HepG2 (cell line): ENCODE data around the gene ZNF804B. TPM values are rescaled to one million over a fixed set of nuclear protein-coding genes. Genes with fewer than 3 reads are reported as not detected.

Experiments used
- ATAC-seq: fragments of 200-7000 bp; cut with Tn5 transposase; 3 replicates; pipeline ENCODE4 v1.9.1; 2020; ENCODE audit warnings: mild to moderate bottlenecking, moderate library complexity
- BruUV-seq: library from RNA; stranded (reverse); fragments of 400-500 nt; replicated peaks from 2 replicates; lab custom pipeline; 2021; lab: Mats Ljungman, UMichigan
- CTCF ChIA-PET: fragments of 300-600 bp; formaldehyde crosslinking; extraction: SDS; loops from one replicate; lab custom pipeline; 2021; ENCODE audit warnings: low total read pairs, inconsistent platforms, low intra/inter-chr PET ratio; lab: Yijun Ruan, JAX
- POLR2A ChIA-PET: fragments of 350-600 bp; sonication (Branson Sonifier 250); formaldehyde crosslinking; loops from one replicate; lab custom pipeline; 2020; ENCODE audit warnings: antibody characterized with exemption, inconsistent platforms; lab: Yijun Ruan, JAX
- DNase-seq: peaks from one replicate; pipeline ENCODE4 v3.0.0-alpha.2; 2015; ENCODE audit warnings: low spot score
- FAIRE-seq: peaks from 3 replicates; lab custom pipeline; 2011; peaks lifted over from hg19 to GRCh38; lab: Jason Lieb, UNC
- H2AFZ ChIP-seq: one replicate; pipeline ENCODE4 v1.6.1; 2011; ENCODE audit warnings: low read length, inconsistent platforms
- H3K27ac ChIP-seq: fragments of 300-600 bp; 3 replicates; pipeline ENCODE4 v1.8.0; 2011; ENCODE audit warnings: mixed run types, mild to moderate bottlenecking, mixed read lengths, low read length, inconsistent platforms; ENCODE audit not compliant: insufficient read depth; ENCODE audit errors: extremely low read length
- H3K27me3 ChIP-seq, 2 experiments: fragments of 200-600 bp in 1 of 2; 2 replicates in 1 of 2; 3 replicates in 1 of 2; pipeline versions ENCODE4 v1.6.0 to v1.8.0; 2011; ENCODE audit warnings: low read length in 2 of 2, mild to moderate bottlenecking in 2 of 2, moderate library complexity in 2 of 2, inconsistent platforms in 1 of 2; ENCODE audit not compliant: insufficient read depth in 2 of 2, control insufficient read depth in 1 of 2
- H3K36me3 ChIP-seq, 2 experiments: fragments of 200-600 bp in 1 of 2; replicated peaks in 1 of 2; 2 replicates in 1 of 2; 3 replicates in 1 of 2; pipeline versions ENCODE4 v1.5.1 to v1.8.0; 2011; ENCODE audit warnings: low read length in 2 of 2, inconsistent platforms in 1 of 2; ENCODE audit not compliant: insufficient read depth in 2 of 2, control insufficient read depth in 1 of 2
- H3K4me1 ChIP-seq: 2 replicates; pipeline ENCODE4 v1.5.1; 2012; ENCODE audit warnings: low read length, inconsistent platforms; ENCODE audit not compliant: insufficient read depth
- H3K4me2 ChIP-seq: 2 replicates; pipeline ENCODE4 v1.6.0; 2011; ENCODE audit warnings: low read depth, low read length, inconsistent platforms
- H3K4me3 ChIP-seq, 3 experiments: fragments of 200-600 bp in 1 of 3; sonication (generic), shearing (Covaris generic) in 1 of 3; replicated peaks in 1 of 3; 2 replicates each; pipeline ENCODE4 v1.5.1; 2011 to 2016; ENCODE audit warnings: low read length in 3 of 3, inconsistent platforms in 2 of 3, low read depth in 2 of 3, mild to moderate bottlenecking in 2 of 3, control low read depth in 1 of 3, mixed read lengths in 1 of 3; ENCODE audit not compliant: insufficient read depth in 1 of 3
- H3K79me2 ChIP-seq: one replicate; pipeline ENCODE4 v1.6.1; 2011; ENCODE audit warnings: low read length, inconsistent platforms; ENCODE audit not compliant: insufficient read depth
- H3K9ac ChIP-seq: 2 replicates; pipeline ENCODE4 v1.6.0; 2011; ENCODE audit warnings: mild to moderate bottlenecking, low read depth, low read length, inconsistent platforms; ENCODE audit not compliant: insufficient read depth
- H3K9me3 ChIP-seq: 2 replicates; pipeline ENCODE4 v1.5.1; 2012; ENCODE audit warnings: mild to moderate bottlenecking, low read length
- H4K20me1 ChIP-seq: 2 replicates; pipeline ENCODE4 v1.6.0; 2011; ENCODE audit warnings: inconsistent platforms, mild to moderate bottlenecking, low read length, moderate library complexity; ENCODE audit not compliant: insufficient read depth
- CENPBD1 ChIP-seq: sonication (generic); formaldehyde crosslinking; IDR thresholded peaks from 2 replicates; pipeline ENCODE4 v1.8.0; 2022; ENCODE audit warnings: missing genetic modification reagents, low read depth, mild to moderate bottlenecking, borderline replicate concordance
- MED13 ChIP-seq: sonication (generic); formaldehyde crosslinking; IDR thresholded peaks from 2 replicates; pipeline ENCODE4 v1.5.0; 2020; ENCODE audit warnings: missing genetic modification reagents
- NR1H2 ChIP-seq: sonication (generic); formaldehyde crosslinking; IDR thresholded peaks from 2 replicates; pipeline ENCODE4 v1.8.1; 2022; ENCODE audit warnings: low read depth, missing genetic modification reagents, borderline replicate concordance
- PHF21A ChIP-seq: sonication (generic); formaldehyde crosslinking; IDR thresholded peaks from 2 replicates; pipeline ENCODE4 v1.5.0; 2020; ENCODE audit warnings: mild to moderate bottlenecking, missing genetic modification reagents
- SIN3B ChIP-seq: fragments of 150-350 bp; IDR thresholded peaks from 2 replicates; pipeline ENCODE4 v1.6.1; 2014; ENCODE audit warnings: low read length
- ZFX ChIP-seq: sonication (generic); formaldehyde crosslinking; IDR thresholded peaks from 2 replicates; pipeline ENCODE4 v1.4.0; 2020; ENCODE audit warnings: mild to moderate bottlenecking, low read depth, missing genetic modification reagents, moderate library complexity
- ZNF20 ChIP-seq: sonication (generic); formaldehyde crosslinking; IDR thresholded peaks from 2 replicates; pipeline ENCODE4 v1.4.0; 2020; ENCODE audit warnings: mild to moderate bottlenecking, moderate library complexity, missing genetic modification reagents
- ZNF274 ChIP-seq: sonication (generic); formaldehyde crosslinking; IDR thresholded peaks from 2 replicates; pipeline ENCODE4 v1.5.1; 2020; ENCODE audit warnings: mild to moderate bottlenecking, missing genetic modification reagents
- ZNF3 ChIP-seq: IDR thresholded peaks from 2 replicates; pipeline ENCODE4 v1.7.0; 2017; ENCODE audit warnings: inconsistent platforms
- ZNF34 ChIP-seq: sonication (generic); formaldehyde crosslinking; IDR thresholded peaks from 2 replicates; pipeline ENCODE4 v1.4.0; 2020; ENCODE audit warnings: mild to moderate bottlenecking, missing genetic modification reagents, borderline replicate concordance
- ZNF7 ChIP-seq: IDR thresholded peaks from 2 replicates; pipeline ENCODE4 v1.6.1; 2016; ENCODE audit warnings: missing biosample characterization, missing genetic modification reagents
- ZSCAN25 ChIP-seq: sonication (generic); formaldehyde crosslinking; IDR thresholded peaks from 2 replicates; pipeline ENCODE4 v1.8.0; 2022; ENCODE audit warnings: mild to moderate bottlenecking, missing genetic modification reagents
- WGBS: methylation state at CpG from one replicate; pipeline ENCODE4 v1.1.6; 2017; ENCODE audit warnings: low lambda C conversion rate; 5-methylcytosine and 5-hydroxymethylcytosine counted together
- in situ Hi-C: cut with HindIII; loops from 2 replicates; pipeline ENCODE4 v1.10.0; 2017; ENCODE audit warnings: low pct_unique_long_range_greater_than_20kb; ENCODE audit not compliant: extremely low pct_ligation_motif_present
- intact Hi-C: fragments of 100-400 bp; cut with micrococcal nuclease; formaldehyde crosslinking; loops from one replicate; pipeline ENCODE4 v1.10.0; 2022; ENCODE audit not compliant: unreplicated experiment
- polyA plus RNA-seq, 8 experiments: library from polyadenylated mRNA; depleted of rRNA in 3 of 8; stranded (reverse) in 7 of 8; unstranded in 1 of 8; fragments of >200 nt; fragmentation: Illumina TruSeq in 4 of 8; extraction: Trizol in 4 of 8; gene quantifications; 2 replicates each; pipeline versions ENCODE4 v1.2.1 to v1.2.3, GENCODE V29; 2011 to 2016; ENCODE audit warnings: low read depth in 4 of 8, missing spikeins in 1 of 8, mixed read lengths in 1 of 8; ENCODE audit not compliant: insufficient read depth in 1 of 8
- total RNA-seq, 5 experiments: library from RNA; depleted of rRNA; stranded (reverse); fragments of >200 nt; fragmentation: Illumina TruSeq; extraction: Trizol; gene quantifications; 2 replicates each; pipeline ENCODE4 v1.2.3, GENCODE V29; 2016; ENCODE audit warnings: low read depth in 1 of 5

ZNF804B gene
- total and polyA plus RNA-seq, 2 of the 13 experiments (the other 11 are each of a cell fraction or from before 2014, with no cell fraction given) = not detected

- H3K4me1 ChIP-seq = no peaks in the 10 kb centered on the region
- H3K27me3 ChIP-seq = no peaks in the 10 kb centered on the region
- H4K20me1 ChIP-seq = no peaks in the 10 kb centered on the region
- no peak overlapping the region for H3K27ac ChIP-seq
- in situ Hi-C loops = no loop called here
- no peak for TF ChIP-seq ZSCAN25 (CRISPR knock-in tag)
- no peak for TF ChIP-seq NR1H2
- no peak for TF ChIP-seq MED13 (CRISPR knock-in tag)
- TF ChIP-seq ZNF7 = no peak
- no peak for TF ChIP-seq PHF21A (CRISPR knock-in tag)
- TF ChIP-seq ZFX = no peak
- no peak for TF ChIP-seq ZNF34 (CRISPR knock-in tag)
- TF ChIP-seq ZNF274 (CRISPR knock-in tag) = no peak
- TF ChIP-seq CENPBD1 = no peak
- TF ChIP-seq ZNF3 = no peak
- TF ChIP-seq ZNF20 (CRISPR knock-in tag) = no peak
- TF ChIP-seq SIN3B = no peak
- WGBS = 4% methylated on average over 2 of the region's 2 CpGs
- no peak for ATAC-seq
- no peak overlapping the region for H3K4me2 ChIP-seq
- H3K9ac ChIP-seq = no peak overlapping the region
- H3K4me3 ChIP-seq = no peak overlapping the region
- H3K79me2 ChIP-seq = no peaks in the 10 kb centered on the region
- intact Hi-C loops = no loop called here
- CTCF ChIA-PET = no interaction called here
- no peak overlapping the region for H2AFZ ChIP-seq
- POLR2A ChIA-PET = no interaction called here
- FAIRE-seq = no peak
- DNase-seq = no peak
- no TSS peak for BruUV-seq
- no peaks in the 10 kb centered on the region for H3K36me3 ChIP-seq
- H3K9me3 ChIP-seq = peaks cover 4% of the 10 kb centered on the region; the same call in 1 of the 2 replicates
These were observed 364.4 kb downstream of the ZNF804B start for GRCh38 chr7:89123871-89124270.
